GM12864 (cell line): ENCODE results near the gene ABCA3.
A peak's percentile ranks its signal among the peaks of the same experiment; 100 is the strongest.
"Not testable (repeated sequence)": the region's sequence is repeated elsewhere in the genome, so short reads cannot be mapped to it uniquely, and the experiment has no call there.

ENCODE experiments used
- DNase-seq: peaks from one replicate; pipeline ENCODE4 v3.0.0-alpha.2; 2011; ENCODE audit warnings: low read depth
- H3K4me3 ChIP-seq: 2 replicates; pipeline ENCODE4 v1.5.1; 2011; ENCODE audit warnings: mild to moderate bottlenecking, low read depth, low read length, control low read depth
- CTCF ChIP-seq: IDR thresholded peaks from 2 replicates; pipeline ENCODE4 v1.5.1; 2011; ENCODE audit warnings: low read depth, mild to moderate bottlenecking, moderate library complexity, low read length, control low read depth, inconsistent platforms; ENCODE audit errors: missing control alignments

The ABCA3 gene

GRCh38 chr16:2340564-2341455 is at the start of gene ABCA3:
Gene ABCA3, minus strand, starts transcription at chr16:2340728. Its CDS starts 14,262 bp downstream, at chr16:2326466.
- peak; percentile 75 for DNase-seq
- H3K4me3 ChIP-seq, result peak within 1 kb of the TSS; percentile 75
- peak; percentile 99 for TF ChIP-seq CTCF

- DNase-seq, result no peak
- TF ChIP-seq CTCF, result no peak
- no peak overlapping the region for H3K4me3 ChIP-seq
Observed at GRCh38 chr16:2388875-2389433, 48.4 kb upstream of the ABCA3 start.

- no peak overlapping the region for H3K4me3 ChIP-seq
- no peak for DNase-seq
- TF ChIP-seq CTCF, result no peak
Observed at GRCh38 chr16:2388139-2388874, 47.8 kb upstream of the ABCA3 start.

GRCh38 chr16:2386990-2387389 is 46.5 kb upstream of the ABCA3 start:
- no peak overlapping the region for H3K4me3 ChIP-seq
- TF ChIP-seq CTCF, result peak; percentile 29
- no peak for DNase-seq

- not testable (repeated sequence) for H3K4me3 ChIP-seq, DNase-seq
Observed at GRCh38 chr16:2385982-2386381, 45.5 kb upstream of the ABCA3 start.

GRCh38 chr16:2385190-2385836 is 44.8 kb upstream of the ABCA3 start:
- DNase-seq, result no peak
- TF ChIP-seq CTCF, result no peak
- no peak overlapping the region for H3K4me3 ChIP-seq

- no peak for DNase-seq
- TF ChIP-seq CTCF, result no peak
- no peak overlapping the region for H3K4me3 ChIP-seq
Observed at GRCh38 chr16:2384426-2384825, 43.9 kb upstream of the ABCA3 start.
